K562 (cell line): ENCODE data around the gene ZNF641. TPM values are rescaled to one million over a fixed set of nuclear protein-coding genes. Genes with fewer than 3 reads are reported as not detected.

ENCODE experiments used
- ARID2 ChIP-seq: fragments of 450-650 bp; IDR thresholded peaks from 2 replicates; pipeline ENCODE4 v1.6.1; 2017; ENCODE audit warnings: antibody characterized with exemption, mild to moderate bottlenecking
- BCOR ChIP-seq: fragments of 450-650 bp; IDR thresholded peaks from 2 replicates; pipeline ENCODE4 v1.6.1; 2016
- CEBPB ChIP-seq: fragments of 450-650 bp; IDR thresholded peaks from 2 replicates; pipeline ENCODE4 v1.6.1; 2016; ENCODE audit warnings: missing genetic modification characterization, missing compliant biosample characterization
- CEBPG ChIP-seq, 3 experiments: fragments of 200-800 bp in 1 of 3; sonication (Bioruptor generic) in 1 of 3; sonication (generic) in 1 of 3; formaldehyde crosslinking in 1 of 3; IDR thresholded peaks in 2 of 3; conservative IDR thresholded peaks in 1 of 3; 2 replicates each; pipeline versions ENCODE4 v1.6.1 to v1.8.0; 2016 to 2022; ENCODE audit warnings: missing compliant biosample characterization in 2 of 3, missing genetic modification characterization in 2 of 3, mild to moderate bottlenecking in 1 of 3, missing genetic modification reagents in 1 of 3
- DPF2 ChIP-seq: fragments of 450-650 bp; IDR thresholded peaks from 2 replicates; pipeline ENCODE4 v1.6.1; 2016
- ELF2 ChIP-seq: fragments of 250-450 bp; sonication (Bioruptor Pico); IDR thresholded peaks from 2 replicates; pipeline ENCODE4 v1.5.0; 2021; ENCODE audit warnings: mild to moderate bottlenecking
- EP300 ChIP-seq: IDR thresholded peaks from 2 replicates; pipeline ENCODE4 v1.6.1; 2012; ENCODE audit warnings: low read length, improper control_type of control experiment
- ERF ChIP-seq: fragments of 450-650 bp; formaldehyde crosslinking; IDR thresholded peaks from 2 replicates; pipeline ENCODE4 v1.4.0; 2020; ENCODE audit warnings: mild to moderate bottlenecking, mixed read lengths
- IRF2 ChIP-seq: sonication (generic); formaldehyde crosslinking; IDR thresholded peaks from 2 replicates; pipeline ENCODE4 v1.8.1; 2022; ENCODE audit warnings: mild to moderate bottlenecking, missing genetic modification reagents
- KDM1A ChIP-seq, 2 experiments: fragments of 450-650 bp; IDR thresholded peaks; 2 replicates each; pipeline ENCODE4 v1.6.1; 2016; ENCODE audit warnings: mild to moderate bottlenecking in 2 of 2
- KDM5B ChIP-seq: fragments of 200-600 bp; sonication (generic); IDR thresholded peaks from 2 replicates; pipeline ENCODE4 v1.6.1; 2012; ENCODE audit warnings: low read depth, mild to moderate bottlenecking, moderate library complexity, low read length, control low read depth, inconsistent platforms; ENCODE audit not compliant: insufficient replicate concordance
- KLF13 ChIP-seq: fragments of 450-650 bp; IDR thresholded peaks from 2 replicates; pipeline ENCODE4 v1.6.1; 2016; ENCODE audit warnings: missing genetic modification characterization, low read depth, mild to moderate bottlenecking, missing compliant biosample characterization, moderate library complexity, borderline replicate concordance
- MEIS2 ChIP-seq: fragments of 450-650 bp; IDR thresholded peaks from 2 replicates; pipeline ENCODE4 v1.6.1; 2014; ENCODE audit warnings: mild to moderate bottlenecking; ENCODE audit not compliant: partially characterized antibody
- NR2C2 ChIP-seq, 2 experiments: fragments of 200-800 bp in 1 of 2; sonication (Bioruptor generic) in 1 of 2; sonication (generic) in 1 of 2; formaldehyde crosslinking in 1 of 2; IDR thresholded peaks; 2 replicates each; pipeline versions ENCODE4 v1.6.1 to v1.8.0; 2016 to 2022; ENCODE audit warnings: mild to moderate bottlenecking in 1 of 2, missing compliant biosample characterization in 1 of 2, missing genetic modification characterization in 1 of 2, missing genetic modification reagents in 1 of 2
- RFX7 ChIP-seq: fragments of 250-450 bp; sonication (Bioruptor Pico); IDR thresholded peaks from 2 replicates; pipeline ENCODE4 v1.5.1; 2021; ENCODE audit warnings: mild to moderate bottlenecking
- RNF219 ChIP-seq: fragments of 250-450 bp; sonication (Bioruptor Pico); IDR thresholded peaks from 2 replicates; pipeline ENCODE4 v1.5.0; 2022; ENCODE audit warnings: mild to moderate bottlenecking
- SAP30 ChIP-seq: fragments of 200-600 bp; sonication (generic); IDR thresholded peaks from 2 replicates; pipeline ENCODE4 v1.6.1; 2012; ENCODE audit warnings: borderline replicate concordance, low read depth, mild to moderate bottlenecking, moderate library complexity, low read length, control low read depth, inconsistent platforms; ENCODE audit not compliant: insufficient read depth, poor library complexity, severe bottlenecking
- SMAD1 ChIP-seq: fragments of 150-350 bp; IDR thresholded peaks from 2 replicates; pipeline ENCODE4 v1.6.1; 2014; ENCODE audit warnings: low read length, low read depth; ENCODE audit not compliant: partially characterized antibody
- THAP12 ChIP-seq: fragments of 250-450 bp; sonication (Bioruptor Pico); IDR thresholded peaks from 2 replicates; pipeline ENCODE4 v1.9.0; 2021; ENCODE audit warnings: mild to moderate bottlenecking, inconsistent platforms
- VEZF1 ChIP-seq: fragments of 200-800 bp; sonication (Bioruptor generic); IDR thresholded peaks from 2 replicates; pipeline ENCODE4 v1.6.1; 2017; ENCODE audit warnings: missing genetic modification characterization, missing compliant biosample characterization
- ZNF12 ChIP-seq: sonication (generic); formaldehyde crosslinking; IDR thresholded peaks from 2 replicates; pipeline ENCODE4 v1.4.0; 2020; ENCODE audit warnings: mild to moderate bottlenecking, missing genetic modification reagents
- ZNF431 ChIP-seq: sonication (generic); formaldehyde crosslinking; IDR thresholded peaks from 2 replicates; pipeline ENCODE4 v1.8.0; 2022; ENCODE audit warnings: mild to moderate bottlenecking, missing genetic modification reagents
- polyA plus RNA-seq, 8 experiments: library from polyadenylated mRNA; depleted of rRNA in 4 of 8; stranded (reverse) in 5 of 8; unstranded in 3 of 8; fragments of >200 nt; fragmentation: Nextera tagmentation in 2 of 8; fragmentation: Illumina TruSeq in 1 of 8; extraction: Ambion mirVana in 2 of 8; extraction: Trizol in 1 of 8; gene quantifications; 2 replicates each; pipeline versions ENCODE4 v1.2.1 to v1.2.3, GENCODE V29; 2011 to 2014; ENCODE audit warnings: inconsistent platforms in 1 of 8, missing spikeins in 1 of 8
- total RNA-seq, 7 experiments: library from RNA; depleted of rRNA in 6 of 7; stranded (reverse); fragments of >200 nt in 6 of 7; fragmentation: Illumina TruSeq in 2 of 7; extraction: Trizol in 2 of 7; gene quantifications; 2 replicates each; pipeline versions ENCODE4 v1.2.1 to v1.2.3, GENCODE V29; 2011 to 2021; ENCODE audit warnings: low replicate concordance in 1 of 7

ZNF641 gene
- total and polyA plus RNA-seq, 9 of the 15 experiments (the other 6 are each of a cell fraction or from before 2014, with no cell fraction given), result 2.5 to 15.6 (median 9.2) TPM

GRCh38 chr12:48351022-48351708 lies 446 bp upstream of the ZNF641 start (continued):
- TF ChIP-seq SAP30 (peak; percentile 10), VEZF1 (CRISPR knock-in tag) (peak; percentile 91), ELF2 (CRISPR knock-in tag) (0 out of 2 replicates have a peak, but pooled peaks have one; percentile 8), MEIS2 (no peak), THAP12 (CRISPR knock-in tag) (peak; percentile 59; the same call in 1 of the 2 replicates), RFX7 (no peak), ERF (CRISPR knock-in tag) (no peak), DPF2 (peak; percentile 63), CEBPB (tag) (peak; percentile 99), CEBPG (CRISPR knock-in tag; IDR thresholded peaks at IDR 0.05) (peak; percentile 93), CEBPG (tag; conservative IDR thresholded peaks at IDR 0.05 in 1 of 2, IDR thresholded peaks at IDR 0.05 in 1 of 2) (peak; percentile 99), BCOR (peak; percentile 73), KLF13 (no peak), RNF219 (CRISPR knock-in tag) (no peak), KDM5B (peak; percentile 46), SMAD1 (no peak), ZNF12 (0 out of 2 replicates have a peak, but pooled peaks have one; percentile 33), KDM1A (IDR thresholded peaks at IDR 0.05) (peak in 1 of 2 experiments; percentile 8; a peak in 2 of 4 replicates), NR2C2 (CRISPR knock-in tag; IDR thresholded peaks at IDR 0.05) (no peak), NR2C2 (tag; IDR thresholded peaks at IDR 0.05) (peak; percentile 45; the same call in 1 of the 2 replicates), EP300 (peak; percentile 48), IRF2 (CRISPR knock-in tag) (no peak), ARID2 (no peak), ZNF431 (CRISPR knock-in tag) (0 out of 2 replicates have a peak, but pooled peaks have one; percentile 19)
